Activated naive CD4-positive, alpha-beta T cell treated with anti-CD3 and anti-CD28 coated beads, Interleukin-2, amount 50 U/mL, for 72 hours (primary cell): ENCODE data around the gene MICAL3. TPM values are rescaled to one million over a fixed set of nuclear protein-coding genes. Genes with fewer than 3 reads are reported as not detected.
A peak's percentile ranks its signal among the peaks of the same experiment; 100 is the strongest.
"Not testable (repeated sequence)": the region's sequence is repeated elsewhere in the genome, so short reads cannot be mapped to it uniquely, and the experiment has no call there.

Experiments used
- ATAC-seq, 2 donors: fragments of 150-1000 bp; cut with Tn5 transposase; 2 replicates each; pipeline ENCODE4 v1.10.0; 2021; ENCODE audit warnings: mild to moderate bottlenecking in 2 of 2, moderate library complexity in 2 of 2
- DNase-seq, 2 donors: peaks; one replicate each; pipeline ENCODE4 v3.0.0; 2021 to 2022; ENCODE audit warnings: low spot score in 2 of 2
- H3K27ac Mint-ChIP-seq, 2 donors: one replicate each; pipeline ENCODE4 v1.8.0; 2022; ENCODE audit warnings: mild to moderate bottlenecking in 2 of 2, mixed read lengths in 2 of 2
- H3K36me3 Mint-ChIP-seq, 2 donors: one replicate each; pipeline ENCODE4 v1.8.0; 2022; ENCODE audit warnings: mixed read lengths in 2 of 2
- H3K9me3 Mint-ChIP-seq, 2 donors: one replicate each; pipeline ENCODE4 v1.8.0; 2022; ENCODE audit warnings: mixed read lengths in 2 of 2
- total RNA-seq, 2 donors: library from RNA; stranded (reverse); gene quantifications; one replicate each; pipeline ENCODE4 v1.2.3, GENCODE V29; 2022

MICAL3 gene
- total RNA-seq, 2 donors from 2014 or later, result 19.5 to 30.2 TPM

GRCh38 chr22:17945156-17945887 is 79.0 kb downstream of the MICAL3 start:
- no peak overlapping the region for H3K27ac Mint-ChIP-seq
- ATAC-seq (no peak), DNase-seq (no peak)
- H3K36me3 Mint-ChIP-seq, result no peaks in the 10 kb centered on the region
- H3K9me3 Mint-ChIP-seq, result no peaks in the 10 kb centered on the region

GRCh38 chr22:17944256-17944655 is 80.1 kb downstream of the MICAL3 start:
- no peak for DNase-seq
- H3K9me3 Mint-ChIP-seq, result no peaks in the 10 kb centered on the region
- no peaks in the 10 kb centered on the region for H3K36me3 Mint-ChIP-seq
- H3K27ac Mint-ChIP-seq, result no peak overlapping the region
- no peak for ATAC-seq

- Mint-ChIP-seq H3K27ac (no peak overlapping the region), H3K36me3 (no peaks in the 10 kb centered on the region), H3K9me3 (no peaks in the 10 kb centered on the region)
- ATAC-seq, result no peak
- no peak for DNase-seq
Measured at GRCh38 chr22:17943533-17944249, 80.7 kb downstream of the MICAL3 start.

- no peaks in the 10 kb centered on the region for H3K36me3 Mint-ChIP-seq
- ATAC-seq (no peak), DNase-seq (no peak)
- H3K9me3 Mint-ChIP-seq, result no peaks in the 10 kb centered on the region
- no peak overlapping the region for H3K27ac Mint-ChIP-seq
Measured at GRCh38 chr22:17942721-17943120, 81.6 kb downstream of the MICAL3 start.

GRCh38 chr22:17941471-17942406 is 82.6 kb downstream of the MICAL3 start:
- Mint-ChIP-seq H3K9me3 (no peaks in the 10 kb centered on the region), H3K36me3 (no peaks in the 10 kb centered on the region), H3K27ac (no peak overlapping the region)
- no peak for DNase-seq
- ATAC-seq, result no peak

GRCh38 chr22:17939579-17939978 is 84.8 kb downstream of the MICAL3 start:
- no peak for ATAC-seq
- Mint-ChIP-seq H3K36me3 (no peaks in the 10 kb centered on the region), H3K27ac (no peak overlapping the region), H3K9me3 (no peaks in the 10 kb centered on the region)
- peak in 1 of 2 donors; percentile 11 for DNase-seq

DNA sequence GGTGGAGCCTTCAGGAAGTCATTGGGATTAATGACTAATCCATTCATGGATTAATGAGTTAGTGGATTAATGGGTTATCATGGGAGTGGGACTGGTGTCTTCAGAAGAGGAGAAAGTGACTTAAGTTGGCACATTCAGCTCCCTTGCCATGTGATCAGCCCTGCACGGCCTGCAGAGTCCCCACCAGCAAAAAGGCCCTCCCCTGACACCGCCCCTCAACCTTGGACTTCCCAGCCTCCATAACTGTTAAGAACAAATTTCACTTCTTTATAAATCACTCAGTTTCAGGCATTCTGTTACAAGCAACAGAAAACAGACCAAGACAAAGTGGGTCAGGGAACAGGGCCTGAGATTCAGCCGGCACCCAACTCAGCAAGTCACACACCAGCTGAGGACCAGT is 85.3 kb downstream of the MICAL3 start:
- H3K27ac Mint-ChIP-seq, result no peak overlapping the region
- H3K9me3 Mint-ChIP-seq, result no peaks in the 10 kb centered on the region
- DNase-seq, result peak in 1 of 2 donors; percentile 23
- no peaks in the 10 kb centered on the region for H3K36me3 Mint-ChIP-seq
- ATAC-seq, result no peak

DNA sequence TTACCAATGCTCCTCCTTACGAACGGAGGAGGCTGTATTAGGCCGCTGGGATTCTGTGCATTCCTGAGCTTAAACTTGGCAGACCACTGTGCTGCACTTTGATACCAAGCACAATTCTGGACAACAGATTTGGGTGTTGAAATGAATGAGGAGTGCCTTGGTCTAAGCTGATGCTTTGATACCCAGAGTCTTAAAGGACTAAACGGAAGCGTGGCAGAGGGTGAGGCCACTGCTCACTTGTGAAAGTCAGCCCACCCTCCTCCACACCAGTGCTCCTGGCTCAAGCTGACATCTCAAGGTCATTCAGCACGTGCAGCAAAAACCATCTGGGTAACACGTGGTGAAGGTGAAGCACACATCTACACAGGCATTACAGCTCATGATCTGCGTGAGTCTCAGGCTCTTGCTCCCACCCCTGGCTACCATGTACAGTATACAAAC is 85.9 kb downstream of the MICAL3 start:
- no peak for ATAC-seq
- no peaks in the 10 kb centered on the region for H3K9me3 Mint-ChIP-seq
- peak in 1 of 2 donors; percentile 25 for DNase-seq

DNA sequence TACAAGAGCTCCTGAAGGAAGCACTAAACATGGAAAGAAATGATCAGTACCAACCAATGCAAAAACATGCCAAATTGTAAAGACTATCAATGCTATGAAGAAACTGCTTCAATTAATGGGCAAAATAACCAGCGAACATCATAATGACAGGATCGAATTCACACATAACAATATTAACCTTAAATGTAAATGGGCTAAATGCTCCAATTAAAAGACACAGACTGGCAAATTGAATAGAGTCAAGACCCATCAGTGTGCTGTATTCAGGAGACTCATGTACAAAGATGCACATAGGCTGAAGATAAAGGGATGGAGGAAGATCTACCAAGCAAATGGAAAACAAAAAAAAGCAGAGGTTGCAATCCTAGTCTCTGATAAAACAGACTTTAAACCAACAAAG is 91.9 kb downstream of the MICAL3 start:
- H3K9me3 Mint-ChIP-seq, ATAC-seq, H3K27ac Mint-ChIP-seq, H3K36me3 Mint-ChIP-seq, DNase-seq: not testable (repeated sequence)

More for the DNA sequence above, 85.9 kb downstream of the MICAL3 start:
- H3K36me3 Mint-ChIP-seq, result no peaks in the 10 kb centered on the region
- no peak overlapping the region for H3K27ac Mint-ChIP-seq

DNA sequence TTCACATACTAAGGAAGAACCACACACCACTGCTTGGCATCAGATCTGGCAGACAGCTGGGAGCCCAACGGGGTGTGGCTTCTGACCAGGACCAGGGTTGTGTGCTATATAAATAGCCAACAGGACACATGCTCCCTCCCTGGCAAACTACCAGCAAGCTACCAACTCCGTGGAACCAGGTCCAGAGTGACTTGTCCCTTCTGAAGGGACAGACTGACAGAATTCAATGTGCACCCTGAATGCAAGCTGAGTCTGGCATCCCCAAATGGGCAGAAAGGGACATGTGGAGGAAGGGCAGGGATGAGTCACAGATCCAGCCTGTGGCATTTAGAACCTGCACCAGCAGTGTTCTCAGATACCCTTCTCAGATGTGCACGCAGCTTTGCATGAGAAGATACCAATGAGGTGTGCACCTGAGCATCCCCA is 92.9 kb downstream of the MICAL3 start:
- ATAC-seq, result no peak

GRCh38 chr22:17930455-17931313 is 93.7 kb downstream of the MICAL3 start:
- peak in 1 of 2 donors; percentile 16 for DNase-seq
- no peak for ATAC-seq
- Mint-ChIP-seq H3K27ac (no peak overlapping the region), H3K9me3 (no peaks in the 10 kb centered on the region), H3K36me3 (no peaks in the 10 kb centered on the region)

More for the DNA sequence above, 92.9 kb downstream of the MICAL3 start:
- peak in 1 of 2 donors; percentile 33 for DNase-seq
- Mint-ChIP-seq H3K27ac (no peak overlapping the region), H3K36me3 (no peaks in the 10 kb centered on the region), H3K9me3 (no peaks in the 10 kb centered on the region)

GRCh38 chr22:17929909-17930308 is 94.5 kb downstream of the MICAL3 start:
- DNase-seq (no peak), ATAC-seq (no peak)
- H3K36me3 Mint-ChIP-seq, result no peaks in the 10 kb centered on the region
- H3K27ac Mint-ChIP-seq, result no peak overlapping the region
- H3K9me3 Mint-ChIP-seq, result no peaks in the 10 kb centered on the region

- no peaks in the 10 kb centered on the region for H3K36me3 Mint-ChIP-seq
- no peak for ATAC-seq
- H3K9me3 Mint-ChIP-seq, result no peaks in the 10 kb centered on the region
- H3K27ac Mint-ChIP-seq, result no peak overlapping the region
- DNase-seq, result peak in 1 of 2 donors; percentile 4
Measured at GRCh38 chr22:17928391-17928790, 96.0 kb downstream of the MICAL3 start.

DNA sequence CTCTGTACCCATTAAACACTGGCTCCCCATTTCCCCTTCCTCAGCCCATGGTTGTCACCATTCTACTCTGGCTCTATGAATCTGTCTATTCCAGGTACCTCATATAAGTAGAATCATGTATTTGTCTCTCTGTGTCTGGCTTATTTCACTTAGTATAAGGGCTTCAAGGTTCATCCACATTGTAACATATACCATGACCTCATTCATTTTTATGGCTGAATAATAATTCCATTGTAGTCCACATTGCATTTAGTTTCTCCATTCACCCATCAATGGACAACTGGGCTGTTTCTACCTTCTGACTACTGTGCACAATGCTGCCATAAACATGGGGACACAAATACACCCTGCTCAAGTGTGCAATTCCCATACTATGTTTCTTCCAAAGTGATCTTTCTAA is 97.3 kb downstream of the MICAL3 start:
- no peaks in the 10 kb centered on the region for H3K9me3 Mint-ChIP-seq
- H3K36me3 Mint-ChIP-seq, result no peaks in the 10 kb centered on the region
- H3K27ac Mint-ChIP-seq, result no peak overlapping the region
- no peak for DNase-seq
- no peak for ATAC-seq

DNA sequence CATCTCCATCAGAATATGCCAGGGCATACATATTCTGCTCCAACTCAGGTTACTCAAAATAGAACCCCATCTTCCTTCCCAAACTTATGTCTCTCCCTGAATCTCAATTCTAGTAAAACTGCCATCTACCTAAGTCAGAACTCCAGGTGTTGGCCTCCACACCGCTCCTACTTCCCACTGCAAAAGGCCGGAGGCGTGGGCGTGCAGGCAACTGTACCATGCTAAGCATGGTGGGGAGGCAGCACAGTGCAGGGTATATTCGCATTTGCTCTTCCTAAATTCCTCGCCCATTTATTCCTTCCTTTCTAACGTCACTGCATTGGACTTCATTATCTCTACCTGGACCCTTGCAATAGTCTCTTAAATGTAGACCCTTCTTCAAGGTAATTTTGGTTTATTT is 97.8 kb downstream of the MICAL3 start:
- H3K36me3 Mint-ChIP-seq, result no peaks in the 10 kb centered on the region
- ATAC-seq (no peak), DNase-seq (peak in 1 of 2 donors; percentile 11)
- no peak overlapping the region for H3K27ac Mint-ChIP-seq
- no peaks in the 10 kb centered on the region for H3K9me3 Mint-ChIP-seq

GRCh38 chr22:17925431-17925841 is 98.9 kb downstream of the MICAL3 start:
- Mint-ChIP-seq H3K27ac (no peak overlapping the region), H3K36me3 (no peaks in the 10 kb centered on the region), H3K9me3 (no peaks in the 10 kb centered on the region)
- DNase-seq (peak in 1 of 2 donors; percentile 9), ATAC-seq (no peak)
